Gastrocnemius medialis (tissue), 4 donors: ENCODE data around the gene OSMR. TPM values are rescaled to one million over a fixed set of nuclear protein-coding genes. Genes with fewer than 3 reads are reported as not detected.
A peak's percentile ranks its signal among the peaks of the same experiment; 100 is the strongest.

Experiments used
- ATAC-seq, 2 donors: fragments of 150-250 bp; one replicate each; pipeline ENCODE4 v1.9.1; 2016
- DNase-seq, 2 donors: peaks; one replicate each; pipeline ENCODE4 v3.0.0-alpha.2; 2019
- H3K27ac ChIP-seq, 4 donors: fragments of 200-600 bp; sonication (generic); 1 replicate in 1 of 4; 2 replicates in 3 of 4; pipeline ENCODE4 v1.5.1; 2016 to 2018; ENCODE audit warnings: mild to moderate bottlenecking in 2 of 4, moderate library complexity in 1 of 4
- H3K27me3 ChIP-seq, 3 donors: fragments of 200-600 bp; sonication (generic) in 2 of 3; 1 replicate in 1 of 3; 2 replicates in 2 of 3; pipeline versions ENCODE4 v1.5.1 to v1.6.0; 2016 to 2019; ENCODE audit warnings: mild to moderate bottlenecking in 1 of 3, moderate library complexity in 1 of 3
- H3K36me3 ChIP-seq, 2 donors: fragments of 200-600 bp; sonication (generic) in 1 of 2; one replicate each; pipeline ENCODE4 v1.5.1; 2017 to 2018
- H3K4me1 ChIP-seq, 2 donors: fragments of 200-600 bp; sonication (generic) in 1 of 2; one replicate each; pipeline ENCODE4 v1.5.1; 2016 to 2017; ENCODE audit warnings: mild to moderate bottlenecking in 2 of 2
- H3K4me3 ChIP-seq, 4 donors: fragments of 200-600 bp; sonication (generic) in 3 of 4; 1 replicate in 1 of 4; 2 replicates in 3 of 4; pipeline ENCODE4 v1.5.1; 2016 to 2019; ENCODE audit warnings: mild to moderate bottlenecking in 2 of 4
- H3K9me3 ChIP-seq, 3 donors: fragments of 200-600 bp; sonication (generic) in 2 of 3; 1 replicate in 1 of 3; 2 replicates in 2 of 3; pipeline ENCODE4 v1.5.1; 2016 to 2019
- CTCF ChIP-seq, 5 experiments: fragments of 450-650 bp in 3 of 5; fragments of 200-600 bp in 2 of 5; sonication (generic) in 2 of 5; IDR thresholded peaks in 4 of 5; conservative IDR thresholded peaks in 1 of 5; 1 replicate in 4 of 5; 2 replicates in 1 of 5; pipeline ENCODE4 v1.5.1; 2016 to 2019; ENCODE audit warnings: antibody characterized with exemption in 5 of 5, mild to moderate bottlenecking in 3 of 5, moderate library complexity in 3 of 5
- POLR2A ChIP-seq, 2 donors: fragments of 450-650 bp; IDR thresholded peaks; one replicate each; pipeline ENCODE4 v1.6.1; 2017; ENCODE audit warnings: antibody characterized with exemption in 2 of 2, mild to moderate bottlenecking in 2 of 2, moderate library complexity in 2 of 2
- in situ Hi-C, 4 donors: fragments of 200-750 bp; cut with MboI; loops; one replicate each; pipeline versions ENCODE4 v1.15.0 to v1.8.0; 2017; ENCODE audit warnings: low sequenced_read_pairs in 4 of 4
- intact Hi-C: fragments of 100-400 bp; cut with DNase I; formaldehyde crosslinking; loops from one replicate; pipeline ENCODE4 v1.15.1; 2023; ENCODE audit warnings: low total_unique reads
- total RNA-seq, 4 donors: library from RNA; depleted of rRNA; stranded (reverse); fragments of >200 nt; gene quantifications; one replicate each; pipeline versions ENCODE4 v1.1.0 to v1.2.3, GENCODE V29; 2016

OSMR gene
- total RNA-seq, 4 donors from 2014 or later = 4.9 to 12.4 (median 6.5) TPM

DNA sequence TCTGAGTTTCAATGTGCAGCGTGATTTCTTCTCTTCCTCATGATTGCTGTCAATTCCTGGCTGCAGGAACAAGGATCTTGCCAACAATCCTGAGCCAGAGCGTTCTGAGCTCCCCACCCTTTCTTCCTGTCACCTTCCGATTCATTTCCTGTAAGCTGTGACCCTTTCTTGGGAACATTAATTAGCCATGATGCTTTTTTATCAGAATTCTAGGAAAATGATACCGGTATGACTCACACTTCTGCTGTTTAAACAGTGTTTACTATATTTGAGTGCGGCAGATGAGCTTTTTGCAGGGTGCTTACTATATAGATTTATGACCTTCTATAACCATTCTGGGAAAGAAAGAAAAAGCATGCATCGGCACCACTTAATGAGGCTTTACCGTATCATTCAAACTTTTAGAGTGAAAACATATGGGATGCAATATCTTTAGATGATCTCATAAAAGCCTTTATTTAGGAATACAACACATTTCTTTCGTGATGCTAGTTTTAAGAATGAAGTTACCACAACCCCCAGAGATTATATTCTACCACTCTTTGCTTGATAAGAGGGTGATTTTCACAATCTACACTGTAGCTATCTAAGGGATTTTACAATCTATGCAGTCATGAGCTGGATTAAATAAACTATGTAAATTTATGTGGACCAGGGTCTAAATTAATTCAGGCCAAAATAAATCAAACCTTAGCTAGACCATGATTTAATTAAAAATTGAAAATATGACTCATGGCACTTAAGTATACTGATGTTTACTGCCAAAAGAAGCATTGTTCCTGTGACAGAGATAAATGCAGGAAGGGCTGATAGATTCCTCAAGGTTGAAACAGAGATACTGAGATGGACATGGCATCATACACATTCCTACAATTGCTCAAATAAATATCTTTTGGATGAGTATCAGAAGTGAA lies 38.0 kb upstream of the OSMR start:
- Histone ChIP-seq H3K27ac (peak overlapping the region in 3 of 4 donors; percentile 29 to 62 (median 51)), H3K4me1 (peaks cover 9 to 22% of the 10 kb centered on the region in 2 donors), H3K9me3 (no peaks in the 10 kb centered on the region), H3K27me3 (no peaks in the 10 kb centered on the region), H3K36me3 (no peaks in the 10 kb centered on the region), H3K4me3 (no peak overlapping the region)
- DNase-seq (no peak), ATAC-seq (peak; percentile 38 to 44)
- in situ Hi-C loops = loop anchor here in 2 of 4 donors (5.0 to 10.0 kb wide), 3 partner anchors 143 to 366 kb away; no protein-coding TSS in a partner anchor
- no peak for TF ChIP-seq POLR2A (IDR thresholded peaks at IDR 0.05)
- no peak for TF ChIP-seq CTCF (IDR thresholded peaks at IDR 0.05 in 4 of 5, conservative IDR thresholded peaks at IDR 0.05 in 1 of 5)
- intact Hi-C loops = loop anchor here (2.0 to 5.0 kb wide), 5 partner anchors 136 to 387 kb away; no protein-coding TSS in a partner anchor

- H3K4me1 ChIP-seq = peaks cover 9 to 22% of the 10 kb centered on the region in 2 donors
- TF ChIP-seq CTCF (IDR thresholded peaks at IDR 0.05 in 4 of 5, conservative IDR thresholded peaks at IDR 0.05 in 1 of 5) (no peak), POLR2A (IDR thresholded peaks at IDR 0.05) (no peak)
- H3K27ac ChIP-seq = peak overlapping the region in 3 of 4 donors; percentile 41 to 47 (median 46)
- no peaks in the 10 kb centered on the region for H3K9me3 ChIP-seq
- DNase-seq = no peak
- no peak overlapping the region for H3K4me3 ChIP-seq
- in situ Hi-C loops = loop anchor here in 2 of 4 donors (5.0 to 10.0 kb wide), 3 partner anchors 144 to 367 kb away; no protein-coding TSS in a partner anchor
- no peak for ATAC-seq
- no peaks in the 10 kb centered on the region for H3K27me3 ChIP-seq
- intact Hi-C loops = loop anchor here (1.0 to 5.0 kb wide), 6 partner anchors 137 to 426 kb away; no protein-coding TSS in a partner anchor
- no peaks in the 10 kb centered on the region for H3K36me3 ChIP-seq
These were observed 37.0 kb upstream of the OSMR start for GRCh38 chr5:38808666-38809343.

GRCh38 chr5:38809388-38810359 lies 36.1 kb upstream of the OSMR start:
- no peaks in the 10 kb centered on the region for H3K9me3 ChIP-seq
- H3K27ac ChIP-seq = peak overlapping the region; percentile 36 to 47 (median 44)
- H3K27me3 ChIP-seq = no peaks in the 10 kb centered on the region
- TF ChIP-seq POLR2A (IDR thresholded peaks at IDR 0.05) (no peak), CTCF (IDR thresholded peaks at IDR 0.05 in 4 of 5, conservative IDR thresholded peaks at IDR 0.05 in 1 of 5) (peak; percentile 80 to 89 (median 81))
- ATAC-seq (peak; percentile 78 to 91), DNase-seq (peak; percentile 67 to 72)
- H3K36me3 ChIP-seq = no peaks in the 10 kb centered on the region
- H3K4me3 ChIP-seq = no peak overlapping the region
- intact Hi-C loops = loop anchor here (1.0 to 5.0 kb wide), 6 partner anchors 137 to 426 kb away; no protein-coding TSS in a partner anchor
- peaks cover 9 to 22% of the 10 kb centered on the region in 2 donors for H3K4me1 ChIP-seq
- in situ Hi-C loops = loop anchor here (5.0 to 10.0 kb wide), 4 partner anchors 145 to 375 kb away; no protein-coding TSS in a partner anchor

DNA sequence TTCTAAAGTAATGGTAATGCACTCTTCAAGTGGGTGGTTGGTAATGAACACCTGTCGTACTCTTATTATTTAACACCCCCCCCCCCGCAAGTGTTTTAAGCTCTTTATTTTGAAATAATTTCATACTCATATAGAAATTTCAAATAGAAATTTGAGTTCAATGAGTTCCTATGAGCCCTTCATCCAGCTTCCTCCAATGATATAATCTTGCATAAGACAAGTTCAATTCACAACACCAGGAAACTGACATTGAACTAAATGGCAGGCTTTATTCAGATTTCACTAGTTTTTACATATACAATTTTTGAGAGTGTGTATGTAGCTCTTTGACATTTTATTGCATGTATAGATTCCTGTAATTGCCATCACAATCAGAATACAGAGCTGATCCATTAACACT lies 30.9 kb upstream of the OSMR start:
- intact Hi-C loops (no loop called here), in situ Hi-C loops (loop anchor here in 2 of 4 donors (10.0 kb wide), 1 partner anchor 380 kb away; no protein-coding TSS in a partner anchor)
- no peaks in the 10 kb centered on the region for H3K27me3 ChIP-seq
- no peak for TF ChIP-seq CTCF (IDR thresholded peaks at IDR 0.05 in 4 of 5, conservative IDR thresholded peaks at IDR 0.05 in 1 of 5)
- TF ChIP-seq POLR2A (IDR thresholded peaks at IDR 0.05) = no peak
- no peaks in the 10 kb centered on the region for H3K9me3 ChIP-seq
- H3K4me3 ChIP-seq = no peak overlapping the region
- no peaks in the 10 kb centered on the region for H3K36me3 ChIP-seq
- H3K4me1 ChIP-seq = no peaks in the 10 kb centered on the region
- no peak overlapping the region for H3K27ac ChIP-seq
- DNase-seq (no peak), ATAC-seq (no peak)
